Muscle of leg (tissue), 11 donors: ENCODE data around the gene PPARA. TPM values are rescaled to one million over a fixed set of nuclear protein-coding genes. Genes with fewer than 3 reads are reported as not detected.

Experiments used
- DNase-seq: peaks from one replicate; pipeline ENCODE4 v3.0.0; 2013
- H3K27ac ChIP-seq: one replicate; pipeline ENCODE4 v1.5.1; 2013; ENCODE audit warnings: mild to moderate bottlenecking, low read length, control low read depth
- H3K27me3 ChIP-seq: one replicate; pipeline ENCODE4 v1.6.1; 2013; ENCODE audit warnings: low read length; ENCODE audit not compliant: control insufficient read depth, insufficient read depth
- H3K36me3 ChIP-seq: one replicate; pipeline ENCODE4 v1.6.1; 2013; ENCODE audit warnings: low read length; ENCODE audit not compliant: control insufficient read depth, insufficient read depth
- H3K4me1 ChIP-seq: one replicate; pipeline ENCODE4 v1.6.1; 2013; ENCODE audit warnings: low read length; ENCODE audit not compliant: control insufficient read depth, insufficient read depth
- H3K4me3 ChIP-seq: one replicate; pipeline ENCODE4 v1.5.1; 2013; ENCODE audit warnings: low read length, control low read depth
- H3K9me3 ChIP-seq: replicated peaks from 2 replicates; pipeline ENCODE4 v1.6.1; 2013; ENCODE audit warnings: low read depth, low read length; ENCODE audit not compliant: control insufficient read depth
- WGBS: methylation state at CpG from one replicate; pipeline ENCODE4 v1.1.5; 2013; ENCODE audit warnings: missing lambda C conversion rate; ENCODE audit not compliant: insufficient coverage; 5-methylcytosine and 5-hydroxymethylcytosine counted together
- polyA plus RNA-seq, 8 donors: library from polyadenylated mRNA; unstranded; fragments of 120-200 nt; gene quantifications; one replicate each; pipeline versions ENCODE4 v1.2.1 to v1.2.3, GENCODE V29; 2013; ENCODE audit warnings: inconsistent platforms in 1 of 8, low replicate concordance in 1 of 8; ENCODE audit not compliant: insufficient read length in 8 of 8, insufficient read depth in 1 of 8
- total RNA-seq: library from RNA; stranded (reverse); fragments of 120-200 nt; gene quantifications from one replicate; pipeline ENCODE4 v1.2.4, GENCODE V29; 2013

Gene PPARA
- total and polyA plus RNA-seq, 9 donors = 15.5 to 27.8 (median 19.6) TPM

DNA sequence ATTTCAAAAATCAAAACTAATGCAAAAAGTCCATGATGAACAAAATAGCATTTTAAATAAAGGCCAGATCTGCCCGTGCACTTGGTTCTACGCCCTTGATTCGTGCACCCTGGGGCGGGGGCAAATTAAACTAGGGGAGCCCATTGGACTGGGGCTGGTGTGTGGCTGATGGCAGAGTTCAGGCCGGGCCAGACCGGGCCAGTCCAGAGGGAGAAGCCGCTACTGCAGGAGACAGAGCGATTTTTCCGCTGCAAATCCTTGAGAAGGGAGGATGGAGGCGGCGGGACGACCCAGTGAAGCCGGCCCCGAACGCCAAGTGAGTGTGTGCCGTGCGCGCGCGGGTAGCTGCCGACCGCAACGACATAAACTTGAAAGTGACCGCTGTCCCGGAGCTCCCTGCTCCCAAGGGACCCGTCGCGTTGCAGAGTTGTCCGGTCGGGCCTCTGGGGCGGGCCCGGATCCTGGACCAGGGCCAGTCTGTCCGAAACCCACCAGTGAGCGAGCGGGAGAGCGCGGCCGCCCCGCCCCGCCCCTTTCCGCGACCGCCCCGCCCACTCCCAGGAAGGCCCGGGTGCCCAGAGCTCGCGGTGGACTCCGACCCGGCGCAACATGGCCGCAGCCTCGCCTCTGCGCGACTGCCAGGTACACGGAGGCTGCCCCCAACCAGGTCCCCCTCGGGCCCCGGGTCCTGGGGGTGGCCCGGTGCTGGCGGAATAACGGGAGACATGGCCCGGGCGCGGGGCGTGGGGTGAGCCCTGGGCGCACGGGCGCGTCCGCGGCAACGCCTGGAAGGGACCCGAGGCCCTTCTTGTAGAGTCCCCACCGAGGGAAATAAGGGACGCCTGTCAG, 117.3 kb downstream of the PPARA start, which contains the start of gene TTC38:
TSS of gene TTC38 (plus strand) at position 578 of the 849 bp plus-strand sequence. CDS start at position 610, 32 bp downstream.
- H3K36me3 ChIP-seq = peaks cover 11% of the 10 kb centered on the region
- peaks cover 20% of the 10 kb centered on the region for H3K4me1 ChIP-seq
- H3K9me3 ChIP-seq = no peaks in the 10 kb centered on the region
- H3K27ac ChIP-seq = peak within 1 kb of the TSS; percentile 48
- H3K4me3 ChIP-seq = peak within 1 kb of the TSS; percentile 60
- peak; percentile 95 for DNase-seq
- H3K27me3 ChIP-seq = peaks cover 9% of the 10 kb centered on the region
- under 1% methylated on average over 74 of the region's 74 CpGs for WGBS

DNA sequence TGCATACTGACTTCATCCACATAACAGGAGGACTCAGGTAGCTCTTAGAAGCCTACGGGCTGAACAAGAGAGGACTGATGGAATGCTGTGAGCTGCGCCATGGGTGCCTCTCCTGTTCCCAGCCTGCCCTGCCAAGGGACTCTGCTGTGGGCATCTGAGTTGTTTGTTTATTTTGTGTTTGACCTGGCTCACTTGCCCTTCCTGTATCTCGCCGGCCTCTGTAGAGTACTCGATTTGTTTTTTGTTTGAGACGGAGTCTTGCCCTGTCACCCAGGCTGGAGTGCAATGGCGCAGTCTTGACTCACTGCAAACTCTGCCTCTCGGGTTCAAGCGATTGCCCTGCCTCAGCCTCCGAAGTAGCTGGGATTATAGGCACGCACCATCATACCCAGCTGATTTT, 119.2 kb downstream of the PPARA start:
- 83% methylated on average over 7 of the region's 11 CpGs for whole genome bisulfite sequencing
- H3K4me3 ChIP-seq = no peak overlapping the region

GRCh38 chr22:46272196-46272595, 121.9 kb downstream of the PPARA start:
- peaks cover 13% of the 10 kb centered on the region for H3K4me1 ChIP-seq
- H3K27ac ChIP-seq = no peak overlapping the region
- no peak for DNase-seq
- no peak overlapping the region for H3K4me3 ChIP-seq
- no peaks in the 10 kb centered on the region for H3K27me3 ChIP-seq
- 100% methylated on average over 4 of the region's 8 CpGs for WGBS
- H3K9me3 ChIP-seq = no peaks in the 10 kb centered on the region
- H3K36me3 ChIP-seq = peaks cover 50% of the 10 kb centered on the region

More for the DNA sequence above, 119.2 kb downstream of the PPARA start:
- peaks cover 29% of the 10 kb centered on the region for H3K36me3 ChIP-seq
- no peaks in the 10 kb centered on the region for H3K9me3 ChIP-seq
- no peak overlapping the region for H3K27ac ChIP-seq
- H3K27me3 ChIP-seq = no peaks in the 10 kb centered on the region
- no peak for DNase-seq
- H3K4me1 ChIP-seq = peaks cover 16% of the 10 kb centered on the region

- Histone ChIP-seq H3K27ac (no peak overlapping the region), H3K9me3 (no peaks in the 10 kb centered on the region), H3K4me1 (peaks cover 11% of the 10 kb centered on the region), H3K4me3 (no peak overlapping the region), H3K36me3 (peaks cover 54% of the 10 kb centered on the region), H3K27me3 (no peaks in the 10 kb centered on the region)
- no peak for DNase-seq
- WGBS = 85% methylated on average over 11 of the region's 12 CpGs
Measured at GRCh38 chr22:46272762-46273431, 122.6 kb downstream of the PPARA start.

- WGBS = 85% methylated on average over 9 of the region's 12 CpGs
- H3K4me1 ChIP-seq = peaks cover 7% of the 10 kb centered on the region
Measured at GRCh38 chr22:46273432-46274148, 123.3 kb downstream of the PPARA start.

DNA sequence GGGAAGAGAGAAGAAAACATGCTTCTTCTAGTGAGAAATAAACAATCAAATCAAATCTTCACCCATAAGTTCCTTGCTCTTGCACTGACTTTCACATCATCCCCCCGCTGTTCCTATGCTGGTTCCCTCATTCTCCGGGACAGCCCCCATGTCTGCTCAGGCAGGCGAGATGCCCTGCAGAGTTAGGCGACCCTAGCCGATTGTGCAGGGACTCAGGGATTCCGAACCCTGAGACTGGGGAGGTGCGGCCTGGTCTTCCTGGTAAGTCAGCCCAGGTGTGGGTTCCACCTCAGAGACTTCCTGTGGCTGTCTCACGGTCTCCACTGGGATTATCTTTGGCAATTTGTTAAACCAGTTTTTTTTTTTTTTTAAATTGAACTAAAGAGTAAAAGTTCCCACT, 124.1 kb downstream of the PPARA start:
- Histone ChIP-seq H3K4me3 (no peak overlapping the region), H3K36me3 (peaks cover 64% of the 10 kb centered on the region), H3K27ac (no peak overlapping the region), H3K27me3 (no peaks in the 10 kb centered on the region), H3K4me1 (no peaks in the 10 kb centered on the region), H3K9me3 (no peaks in the 10 kb centered on the region)
- no peak for DNase-seq
- 89% methylated on average over 7 of the region's 8 CpGs for WGBS

More at GRCh38 chr22:46273432-46274148, 123.3 kb downstream of the PPARA start:
- Histone ChIP-seq H3K27ac (no peak overlapping the region), H3K27me3 (no peaks in the 10 kb centered on the region), H3K36me3 (peaks cover 61% of the 10 kb centered on the region), H3K4me3 (no peak overlapping the region), H3K9me3 (no peaks in the 10 kb centered on the region)
- no peak for DNase-seq

DNA sequence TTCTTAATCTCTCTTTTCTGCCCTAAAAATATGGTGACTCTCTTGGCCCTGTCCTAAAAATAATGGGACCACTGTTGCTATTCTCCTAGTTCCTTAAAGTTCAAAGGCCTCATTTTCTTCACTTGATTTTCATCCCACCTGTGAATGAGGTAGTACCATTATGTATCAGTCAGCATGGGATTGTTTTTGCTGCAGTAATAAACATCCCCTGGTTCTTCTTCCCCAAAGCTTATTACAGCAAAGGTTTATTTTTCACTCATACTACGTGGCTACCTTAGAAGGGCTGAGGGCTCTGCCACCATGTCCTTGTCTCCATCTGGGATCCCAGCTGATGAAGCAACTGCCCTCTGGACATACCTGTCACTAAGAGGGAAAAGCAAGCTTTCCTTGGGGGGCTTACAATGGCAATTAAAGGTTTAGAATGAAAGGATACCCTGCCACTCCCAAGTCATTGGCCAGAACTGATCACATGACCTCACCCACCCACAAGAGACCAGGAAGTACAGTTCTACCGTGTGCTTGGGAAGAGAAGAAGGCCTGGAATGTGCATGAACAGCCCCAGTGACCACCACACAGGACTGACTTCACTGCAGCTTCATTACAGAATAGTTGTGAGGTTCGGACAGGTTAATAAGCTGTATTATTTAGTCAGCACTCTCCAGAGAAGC, 125.3 kb downstream of the PPARA start:
- Histone ChIP-seq H3K4me3 (no peak overlapping the region), H3K36me3 (peaks cover 76% of the 10 kb centered on the region), H3K4me1 (no peaks in the 10 kb centered on the region), H3K27ac (no peak overlapping the region), H3K27me3 (no peaks in the 10 kb centered on the region), H3K9me3 (no peaks in the 10 kb centered on the region)
- WGBS = no CpG with 5 or more reads among the region's 3 CpGs
- no peak for DNase-seq

GRCh38 chr22:46276563-46276962, 126.2 kb downstream of the PPARA start:
- Histone ChIP-seq H3K36me3 (peaks cover 82% of the 10 kb centered on the region), H3K4me3 (no peak overlapping the region), H3K27me3 (no peaks in the 10 kb centered on the region), H3K9me3 (no peaks in the 10 kb centered on the region), H3K27ac (no peak overlapping the region), H3K4me1 (no peaks in the 10 kb centered on the region)
- WGBS = no CpG with 5 or more reads among the region's 7 CpGs
- no peak for DNase-seq

- Histone ChIP-seq H3K36me3 (peaks cover 74% of the 10 kb centered on the region), H3K4me3 (no peak overlapping the region), H3K4me1 (no peaks in the 10 kb centered on the region), H3K27ac (no peak overlapping the region), H3K27me3 (no peaks in the 10 kb centered on the region), H3K9me3 (no peaks in the 10 kb centered on the region)
- WGBS = 95% methylated on average over 17 of the region's 22 CpGs
- no peak for DNase-seq
Measured at GRCh38 chr22:46278656-46279645, 128.6 kb downstream of the PPARA start.
